ENCODE data around the gene FOLR1.

FOLR1 gene

DNA sequence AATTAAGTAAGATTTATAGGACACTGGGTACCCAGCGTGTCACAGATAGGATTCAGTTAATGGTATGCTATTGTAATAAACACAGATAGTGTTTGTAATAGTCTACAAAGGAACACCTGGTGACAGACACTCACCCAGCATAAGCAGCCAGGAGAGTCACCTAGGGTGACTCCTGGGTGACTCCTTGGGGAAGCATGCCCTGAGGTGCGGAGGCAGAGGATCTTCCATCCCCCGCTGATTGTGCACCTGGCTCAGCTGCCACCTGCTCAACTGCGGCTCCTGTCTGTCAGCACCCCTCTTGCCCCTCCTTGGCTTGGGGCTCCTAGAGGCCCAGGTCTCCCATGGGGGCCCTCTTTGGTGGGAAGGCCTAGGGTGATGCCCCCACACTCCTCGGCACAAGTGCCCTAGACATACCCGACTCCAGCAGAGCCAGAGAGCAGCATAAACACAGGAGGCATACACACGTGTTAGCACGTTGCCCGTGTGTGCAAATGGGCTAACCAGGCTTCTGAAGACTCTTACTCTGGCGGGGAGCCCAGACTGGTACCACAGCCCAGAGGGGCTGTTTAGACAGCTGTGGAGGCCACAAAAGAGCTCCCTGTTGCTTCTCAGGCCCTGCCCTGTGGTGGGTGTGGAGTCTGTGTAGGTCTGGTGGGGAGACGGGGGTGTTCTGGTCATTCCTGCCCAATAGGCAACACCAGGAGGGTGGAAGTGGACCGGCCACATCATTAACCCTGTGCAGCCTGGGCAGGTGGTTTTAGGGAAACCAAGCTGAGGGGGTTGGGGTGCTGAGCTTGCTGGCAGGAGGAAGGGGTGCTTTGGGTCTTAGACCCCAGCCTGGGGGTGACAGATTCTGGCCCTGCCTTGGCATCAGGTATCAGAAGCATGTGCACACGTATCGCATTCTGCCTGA is 35.6 kb downstream of the FOLR1 start:
- Histone ChIP-seq H3K4me1 (ENCODE audit: control insufficient read depth, insufficient read depth, low read length) (peaks cover 14% of the 10 kb centered on the region), H3K9ac (ENCODE audit: low read length) (no peak overlapping the region)

GRCh38 chr11:72228229-72228843 is 36.4 kb downstream of the FOLR1 start:
- H3K9ac ChIP-seq (ENCODE audit: low read length) = no peak overlapping the region
- H3K9me3 ChIP-seq (ENCODE audit: control insufficient read depth, low read length) = no peaks in the 10 kb centered on the region
- no peaks in the 10 kb centered on the region for H3K27me3 ChIP-seq (ENCODE audit: control insufficient read depth, insufficient read depth, low read length)
- H3K4me1 ChIP-seq (ENCODE audit: control insufficient read depth, insufficient read depth, low read length) = peaks cover 10% of the 10 kb centered on the region
- no peak overlapping the region for H3K4me3 ChIP-seq (ENCODE audit: low read length)
- H3K36me3 ChIP-seq (ENCODE audit: control insufficient read depth, insufficient read depth, low read length) = peaks cover 27% of the 10 kb centered on the region

More for the DNA sequence above, 35.6 kb downstream of the FOLR1 start:
- no peak overlapping the region for H3K4me3 ChIP-seq (ENCODE audit: low read length)
- peaks cover 22% of the 10 kb centered on the region for H3K36me3 ChIP-seq (ENCODE audit: control insufficient read depth, insufficient read depth, low read length)
- H3K27me3 ChIP-seq (ENCODE audit: control insufficient read depth, insufficient read depth, low read length) = no peaks in the 10 kb centered on the region
- H3K9me3 ChIP-seq (ENCODE audit: control insufficient read depth, low read length) = no peaks in the 10 kb centered on the region

DNA sequence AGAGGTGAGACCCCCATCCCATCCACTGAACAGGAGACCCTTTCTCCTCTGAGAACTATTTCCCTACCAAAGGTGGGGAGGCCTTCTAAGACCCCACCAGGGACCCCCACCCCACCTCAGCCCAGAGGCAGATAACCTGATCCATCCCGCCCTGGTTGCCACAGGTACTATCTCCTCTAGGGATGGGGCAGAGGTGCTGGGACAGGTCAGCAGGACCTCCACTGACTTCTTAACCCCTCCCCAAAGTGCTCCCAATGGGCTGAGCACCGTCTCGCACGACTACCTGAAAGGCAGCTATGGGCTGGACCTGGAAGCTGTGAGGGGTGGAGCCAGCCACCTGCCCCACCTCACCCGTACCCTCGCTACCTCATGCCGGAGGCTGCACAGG is 36.9 kb downstream of the FOLR1 start:
- H3K36me3 ChIP-seq (ENCODE audit: control insufficient read depth, insufficient read depth, low read length) = peaks cover 32% of the 10 kb centered on the region
- no peaks in the 10 kb centered on the region for H3K27me3 ChIP-seq (ENCODE audit: control insufficient read depth, insufficient read depth, low read length)
- no peak overlapping the region for H3K4me3 ChIP-seq (ENCODE audit: low read length)

GRCh38 chr11:72229336-72229924 is 37.5 kb downstream of the FOLR1 start:
- Histone ChIP-seq H3K36me3 (ENCODE audit: control insufficient read depth, insufficient read depth, low read length) (peaks cover 38% of the 10 kb centered on the region), H3K9ac (ENCODE audit: low read length) (no peak overlapping the region), H3K9me3 (ENCODE audit: control insufficient read depth, low read length) (no peaks in the 10 kb centered on the region), H3K4me3 (ENCODE audit: low read length) (no peak overlapping the region), H3K27me3 (ENCODE audit: control insufficient read depth, insufficient read depth, low read length) (no peaks in the 10 kb centered on the region), H3K4me1 (ENCODE audit: control insufficient read depth, insufficient read depth, low read length) (peaks cover 10% of the 10 kb centered on the region)

More for the DNA sequence above, 36.9 kb downstream of the FOLR1 start:
- H3K4me1 ChIP-seq (ENCODE audit: control insufficient read depth, insufficient read depth, low read length) = peaks cover 10% of the 10 kb centered on the region
- H3K9me3 ChIP-seq (ENCODE audit: control insufficient read depth, low read length) = no peaks in the 10 kb centered on the region
- no peak overlapping the region for H3K9ac ChIP-seq (ENCODE audit: low read length)

DNA sequence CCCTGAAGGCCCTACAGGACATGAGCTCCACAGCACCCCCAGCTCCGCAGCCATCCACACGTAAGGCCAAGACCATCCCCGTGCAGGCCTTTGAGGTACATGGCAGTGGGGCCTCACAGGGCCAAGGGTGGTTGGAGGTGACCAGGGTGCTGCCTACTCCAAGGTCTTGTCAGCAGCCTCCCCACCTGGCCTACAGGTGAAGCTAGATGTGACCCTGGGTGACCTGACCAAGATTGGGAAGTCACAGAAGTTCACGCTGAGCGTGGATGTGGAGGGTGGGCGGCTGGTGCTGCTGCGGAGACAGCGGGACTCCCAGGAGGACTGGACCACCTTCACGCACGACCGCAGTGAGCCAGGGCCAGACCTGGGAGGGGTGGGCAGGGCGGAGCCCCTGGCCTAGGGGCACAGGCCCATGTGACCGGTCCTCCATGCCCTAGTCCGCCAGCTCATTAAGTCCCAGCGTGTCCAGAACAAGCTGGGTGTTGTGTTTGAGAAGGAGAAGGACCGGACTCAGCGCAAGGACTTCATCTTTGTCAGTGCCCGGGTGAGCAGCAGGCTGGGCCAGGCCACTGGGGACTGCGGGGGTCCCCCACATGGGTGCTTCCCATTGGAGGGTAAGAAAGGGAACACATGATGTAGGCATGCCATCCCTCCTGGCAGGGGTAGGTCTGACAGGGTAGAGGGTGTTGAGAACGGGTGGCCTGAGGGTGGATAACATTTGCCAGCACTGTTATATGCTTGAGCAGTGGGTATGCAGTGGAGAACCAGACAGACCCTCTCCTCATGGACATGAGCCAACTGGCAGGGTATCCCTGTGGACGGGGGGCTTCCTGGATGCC is 38.2 kb downstream of the FOLR1 start:
- no peaks in the 10 kb centered on the region for H3K27me3 ChIP-seq (ENCODE audit: control insufficient read depth, insufficient read depth, low read length)
- H3K9me3 ChIP-seq (ENCODE audit: control insufficient read depth, low read length) = no peaks in the 10 kb centered on the region
- no peak overlapping the region for H3K9ac ChIP-seq (ENCODE audit: low read length)
- no peak overlapping the region for H3K4me3 ChIP-seq (ENCODE audit: low read length)
- peaks cover 8% of the 10 kb centered on the region for H3K4me1 ChIP-seq (ENCODE audit: control insufficient read depth, insufficient read depth, low read length)
- H3K36me3 ChIP-seq (ENCODE audit: control insufficient read depth, insufficient read depth, low read length) = peaks cover 42% of the 10 kb centered on the region

- Histone ChIP-seq H3K4me3 (ENCODE audit: low read length) (no peak overlapping the region), H3K36me3 (ENCODE audit: control insufficient read depth, insufficient read depth, low read length) (peaks cover 46% of the 10 kb centered on the region), H3K9me3 (ENCODE audit: control insufficient read depth, low read length) (no peaks in the 10 kb centered on the region), H3K27me3 (ENCODE audit: control insufficient read depth, insufficient read depth, low read length) (no peaks in the 10 kb centered on the region), H3K4me1 (ENCODE audit: control insufficient read depth, insufficient read depth, low read length) (peaks cover under 1% of the 10 kb centered on the region), H3K9ac (ENCODE audit: low read length) (no peak overlapping the region)
Measured at GRCh38 chr11:72230764-72231365, 38.9 kb downstream of the FOLR1 start.

- no peaks in the 10 kb centered on the region for H3K4me1 ChIP-seq (ENCODE audit: control insufficient read depth, insufficient read depth, low read length)
- H3K4me3 ChIP-seq (ENCODE audit: low read length) = no peak overlapping the region
- H3K27me3 ChIP-seq (ENCODE audit: control insufficient read depth, insufficient read depth, low read length) = no peaks in the 10 kb centered on the region
- H3K9ac ChIP-seq (ENCODE audit: low read length) = no peak overlapping the region
- peaks cover 47% of the 10 kb centered on the region for H3K36me3 ChIP-seq (ENCODE audit: control insufficient read depth, insufficient read depth, low read length)
- H3K9me3 ChIP-seq (ENCODE audit: control insufficient read depth, low read length) = no peaks in the 10 kb centered on the region
Measured at GRCh38 chr11:72231396-72232259, 39.7 kb downstream of the FOLR1 start.

GRCh38 chr11:72232260-72233055 is 40.5 kb downstream of the FOLR1 start:
- H3K36me3 ChIP-seq (ENCODE audit: control insufficient read depth, insufficient read depth, low read length) = peaks cover 52% of the 10 kb centered on the region
- H3K9ac ChIP-seq (ENCODE audit: low read length) = no peak overlapping the region
- H3K4me3 ChIP-seq (ENCODE audit: low read length) = no peak overlapping the region
- H3K4me1 ChIP-seq (ENCODE audit: control insufficient read depth, insufficient read depth, low read length) = no peaks in the 10 kb centered on the region
- H3K27me3 ChIP-seq (ENCODE audit: control insufficient read depth, insufficient read depth, low read length) = no peaks in the 10 kb centered on the region
- H3K9me3 ChIP-seq (ENCODE audit: control insufficient read depth, low read length) = no peaks in the 10 kb centered on the region

GRCh38 chr11:72233056-72233772 is 41.3 kb downstream of the FOLR1 start:
- Histone ChIP-seq H3K36me3 (ENCODE audit: control insufficient read depth, insufficient read depth, low read length) (peaks cover 52% of the 10 kb centered on the region), H3K4me1 (ENCODE audit: control insufficient read depth, insufficient read depth, low read length) (peaks cover 7% of the 10 kb centered on the region), H3K4me3 (ENCODE audit: low read length) (no peak overlapping the region), H3K9me3 (ENCODE audit: control insufficient read depth, low read length) (no peaks in the 10 kb centered on the region), H3K27me3 (ENCODE audit: control insufficient read depth, insufficient read depth, low read length) (no peaks in the 10 kb centered on the region), H3K9ac (ENCODE audit: low read length) (no peak overlapping the region)
